Lower lobe of right lung (tissue), 2 donors: ENCODE measurements around the gene CHRNB4. TPM values are rescaled to one million over a fixed set of nuclear protein-coding genes. Genes with fewer than 3 reads are reported as not detected.

Source experiments
- ATAC-seq, 2 donors: fragments of 200-7000 bp; cut with Tn5 transposase; one replicate each; pipeline ENCODE4 v1.9.1; 2020 to 2022; ENCODE audit warnings: mild to moderate bottlenecking in 2 of 2, moderate library complexity in 2 of 2
- DNase-seq: peaks from one replicate; pipeline ENCODE4 v3.0.0-alpha.2; 2020
- H3K27ac ChIP-seq: fragments of 200-600 bp; one replicate; pipeline ENCODE4 v1.8.0; 2022
- H3K27me3 ChIP-seq: fragments of 200-600 bp; one replicate; pipeline ENCODE4 v1.8.0; 2022; ENCODE audit warnings: low read depth
- H3K36me3 ChIP-seq: fragments of 200-600 bp; one replicate; pipeline ENCODE4 v1.8.0; 2022; ENCODE audit warnings: mild to moderate bottlenecking
- H3K4me1 ChIP-seq: fragments of 200-600 bp; one replicate; pipeline ENCODE4 v1.8.0; 2022
- H3K4me3 ChIP-seq: fragments of 200-600 bp; one replicate; pipeline ENCODE4 v1.8.0; 2022; ENCODE audit warnings: mild to moderate bottlenecking
- H3K9me3 ChIP-seq: fragments of 200-600 bp; one replicate; pipeline ENCODE4 v1.8.0; 2022
- CTCF ChIP-seq: fragments of 200-600 bp; IDR thresholded peaks from one replicate; pipeline ENCODE4 v1.8.0; 2022; ENCODE audit warnings: antibody characterized with exemption, mild to moderate bottlenecking
- intact Hi-C: fragments of 100-400 bp; cut with DNase I; formaldehyde crosslinking; loops from one replicate; pipeline ENCODE4 v1.11.0; 2022
- total RNA-seq: library from RNA; stranded (reverse); fragmentation: NEBNext Ultra II Directional; extraction: Animal tissue kit (Norgen Biotek cat#: 25700); gene quantifications from one replicate; pipeline ENCODE4 v1.2.1, GENCODE V29; 2021
- donor health status: DM: no; HTN: yes; CAD: no; lungs with severe emphysema.

The CHRNB4 gene
- total RNA-seq, 1 donor from 2014 or later: not detected

GRCh38 chr15:78624651-78625590 is 16.1 kb downstream of the CHRNB4 start:
- ATAC-seq: no peak
- no peak for TF ChIP-seq CTCF
- Histone ChIP-seq H3K27me3 (peaks cover 46% of the 10 kb centered on the region), H3K27ac (no peak overlapping the region), H3K36me3 (no peaks in the 10 kb centered on the region), H3K4me1 (peaks cover 13% of the 10 kb centered on the region), H3K4me3 (no peak overlapping the region), H3K9me3 (no peaks in the 10 kb centered on the region)
- intact Hi-C loops: no loop called here
- DNase-seq: no peak

GRCh38 chr15:78623786-78624497 is 17.1 kb downstream of the CHRNB4 start:
- no peak overlapping the region for H3K4me3 ChIP-seq
- intact Hi-C loops: no loop called here
- H3K36me3 ChIP-seq: no peaks in the 10 kb centered on the region
- no peaks in the 10 kb centered on the region for H3K9me3 ChIP-seq
- DNase-seq: no peak
- no peak for TF ChIP-seq CTCF
- ATAC-seq: no peak
- H3K27me3 ChIP-seq: peaks cover 56% of the 10 kb centered on the region
- H3K4me1 ChIP-seq: peaks cover 15% of the 10 kb centered on the region
- no peak overlapping the region for H3K27ac ChIP-seq

GRCh38 chr15:78621810-78622402 is 19.1 kb downstream of the CHRNB4 start:
- H3K27me3 ChIP-seq: peaks cover 56% of the 10 kb centered on the region
- no peaks in the 10 kb centered on the region for H3K9me3 ChIP-seq
- no peak for TF ChIP-seq CTCF
- no peaks in the 10 kb centered on the region for H3K36me3 ChIP-seq
- H3K4me3 ChIP-seq: no peak overlapping the region
- H3K27ac ChIP-seq: no peak overlapping the region
- H3K4me1 ChIP-seq: peaks cover 15% of the 10 kb centered on the region
- DNase-seq (no peak), ATAC-seq (no peak)
- intact Hi-C loops: no loop called here

GRCh38 chr15:78620527-78621421 is 20.2 kb downstream of the CHRNB4 start, which contains the start of gene CHRNA3:
Gene CHRNA3 (minus strand): TSS chr15:78620996. CDS start chr15:78620794, 202 bp downstream.
- H3K27ac ChIP-seq: no peak within 1 kb of the TSS
- H3K27me3 ChIP-seq: peaks cover 56% of the 10 kb centered on the region
- ATAC-seq: no peak
- no peak for DNase-seq
- peak within 1 kb of the TSS; percentile 28 for H3K4me3 ChIP-seq
- H3K9me3 ChIP-seq: no peaks in the 10 kb centered on the region
- H3K4me1 ChIP-seq: peaks cover 15% of the 10 kb centered on the region
- intact Hi-C loops: no loop called here
- no peaks in the 10 kb centered on the region for H3K36me3 ChIP-seq
- no peak for TF ChIP-seq CTCF
